T follicular helper cell (primary cell): ENCODE data around the gene GOLT1B.

Experiments used
- DNase-seq: peaks from one replicate; pipeline ENCODE4 v3.0.0-alpha.2; 2020; ENCODE audit warnings: low read depth

Gene GOLT1B

DNA sequence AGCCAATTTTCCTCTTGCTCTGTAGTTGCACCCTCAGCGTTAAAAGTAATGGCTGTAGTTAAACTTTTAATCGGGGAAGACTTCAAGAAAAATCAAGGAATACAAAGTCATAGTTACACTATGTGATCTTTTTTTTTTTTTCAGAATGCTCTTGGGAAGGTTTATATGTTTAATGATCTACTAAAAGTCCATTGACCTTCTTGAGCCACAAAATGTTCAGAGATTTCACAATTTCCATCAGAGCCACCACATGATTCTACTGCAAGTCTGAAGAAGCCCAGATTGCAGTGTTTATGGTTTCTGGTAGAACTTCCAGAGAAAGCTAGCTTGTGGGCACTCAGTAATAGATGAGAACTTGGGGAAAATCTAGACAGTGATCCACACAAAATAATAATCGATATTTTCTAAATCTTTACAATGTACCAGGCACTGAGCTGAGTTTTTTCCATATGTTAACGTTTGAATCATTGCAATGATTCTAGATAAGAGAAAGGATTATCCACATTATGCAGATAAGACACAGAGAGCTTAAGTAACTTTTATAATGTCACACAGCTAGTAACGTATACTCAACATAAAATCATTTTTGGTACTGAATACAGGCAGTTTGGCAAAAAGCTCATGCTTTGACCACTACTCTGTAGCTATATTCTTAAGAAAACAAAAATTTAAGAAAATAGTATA, 64.8 kb downstream of the GOLT1B start:
- no peak for DNase-seq

DNA sequence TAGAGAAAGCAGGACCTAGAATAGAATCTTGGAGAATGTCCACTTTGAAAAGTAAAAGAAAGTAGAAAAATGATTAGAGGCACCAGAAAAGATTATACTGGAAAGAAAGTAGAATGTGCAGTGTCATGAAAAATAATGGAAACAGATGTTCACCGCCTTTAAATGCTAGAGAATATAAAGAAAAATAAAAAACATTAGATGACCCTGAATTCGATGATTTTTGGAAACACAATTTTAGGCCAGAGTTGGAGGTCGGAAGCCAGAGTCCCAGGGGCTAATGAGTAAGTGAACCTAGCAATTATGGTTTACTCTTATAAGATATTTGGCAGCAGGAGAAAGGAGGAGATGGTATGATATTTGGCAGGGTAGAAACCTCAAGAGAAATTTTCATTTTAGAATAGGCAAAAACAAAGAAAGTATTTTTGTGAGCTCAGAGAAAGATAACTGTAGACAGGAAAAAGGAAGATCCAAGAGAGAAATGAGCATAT, 65.4 kb downstream of the GOLT1B start:
- no peak for DNase-seq
